OCI-LY1 (cell line): ENCODE measurements around the gene VPS35L.

Experiments used
- H2AFZ ChIP-seq: fragments of 200-600 bp; sonication (generic), shearing (Covaris generic); 2 replicates; pipeline ENCODE4 v1.6.0; 2014; ENCODE audit warnings: antibody characterized with exemption, mild to moderate bottlenecking, low read length
- H3F3A ChIP-seq: fragments of 200-600 bp; sonication (generic), shearing (Covaris generic); 2 replicates; pipeline ENCODE4 v1.6.0; 2014; ENCODE audit warnings: mild to moderate bottlenecking, antibody characterized with exemption, low read length, moderate library complexity; ENCODE audit not compliant: insufficient read depth
- H3K27ac ChIP-seq: fragments of 200-600 bp; sonication (generic); 2 replicates; pipeline ENCODE4 v1.5.1; 2014; ENCODE audit warnings: low read length, mixed run types, mild to moderate bottlenecking, low read depth; ENCODE audit not compliant: poor library complexity, severe bottlenecking
- H3K27me3 ChIP-seq: fragments of 200-600 bp; sonication (generic); 2 replicates; pipeline ENCODE4 v1.6.0; 2014; ENCODE audit warnings: antibody characterized with exemption, mild to moderate bottlenecking, low read length, moderate library complexity; ENCODE audit not compliant: insufficient read depth
- H3K36me3 ChIP-seq: fragments of 200-600 bp; sonication (generic); 2 replicates; pipeline ENCODE4 v1.6.1; 2014; ENCODE audit warnings: mild to moderate bottlenecking, antibody characterized with exemption, low read length, moderate library complexity, mixed read lengths; ENCODE audit not compliant: insufficient read depth
- H3K4me1 ChIP-seq: fragments of 200-600 bp; sonication (generic); 2 replicates; pipeline ENCODE4 v1.5.1; 2014; ENCODE audit warnings: mild to moderate bottlenecking, low read length, moderate library complexity; ENCODE audit not compliant: insufficient read depth, severe bottlenecking
- H3K4me2 ChIP-seq: fragments of 200-600 bp; sonication (generic), shearing (Covaris generic); 2 replicates; pipeline ENCODE4 v1.6.1; 2014; ENCODE audit warnings: low read length
- H3K4me3 ChIP-seq: fragments of 200-600 bp; sonication (generic); 2 replicates; pipeline ENCODE4 v1.5.1; 2014; ENCODE audit warnings: low read length, low read depth, mild to moderate bottlenecking, mixed read lengths; ENCODE audit not compliant: poor library complexity, severe bottlenecking
- H3K79me2 ChIP-seq: fragments of 200-600 bp; shearing (Covaris generic); 2 replicates; pipeline ENCODE4 v1.6.1; 2016; ENCODE audit warnings: mixed run types, low read length, mixed read lengths; ENCODE audit not compliant: insufficient read depth
- H3K9ac ChIP-seq: fragments of 200-600 bp; sonication (generic), shearing (Covaris generic); 2 replicates; pipeline ENCODE4 v1.6.1; 2014; ENCODE audit warnings: mild to moderate bottlenecking, low read length, mixed read lengths
- H3K9me2 ChIP-seq: fragments of 200-600 bp; sonication (generic), shearing (Covaris generic); 2 replicates; pipeline ENCODE4 v1.6.1; 2014; ENCODE audit warnings: low read depth, mild to moderate bottlenecking, low read length, mixed read lengths
- H3K9me3 ChIP-seq: fragments of 200-600 bp; shearing (Covaris generic); 2 replicates; pipeline ENCODE4 v1.6.1; 2014; ENCODE audit warnings: low read length, mixed read lengths
- H4K20me1 ChIP-seq: fragments of 200-600 bp; sonication (generic), shearing (Covaris generic); 2 replicates; pipeline ENCODE4 v1.6.0; 2016; ENCODE audit warnings: mild to moderate bottlenecking, low read length; ENCODE audit not compliant: insufficient read depth
- EZH2 ChIP-seq: fragments of 200-600 bp; sonication (generic), shearing (Covaris generic); IDR thresholded peaks from 2 replicates; pipeline ENCODE4 v1.8.0; 2017; ENCODE audit warnings: borderline replicate concordance, mixed run types, mild to moderate bottlenecking, antibody characterized with exemption, low read length, moderate library complexity, mixed read lengths
- TF ChIP-seq, protein P1 (sequence below): fragments of 200-600 bp; sonication (generic), shearing (Covaris generic); IDR thresholded peaks from 2 replicates; pipeline ENCODE4 v1.5.1; 2017; ENCODE audit warnings: mild to moderate bottlenecking, antibody characterized with exemption, low read length, moderate library complexity, mixed read lengths

VPS35L gene

DNA sequence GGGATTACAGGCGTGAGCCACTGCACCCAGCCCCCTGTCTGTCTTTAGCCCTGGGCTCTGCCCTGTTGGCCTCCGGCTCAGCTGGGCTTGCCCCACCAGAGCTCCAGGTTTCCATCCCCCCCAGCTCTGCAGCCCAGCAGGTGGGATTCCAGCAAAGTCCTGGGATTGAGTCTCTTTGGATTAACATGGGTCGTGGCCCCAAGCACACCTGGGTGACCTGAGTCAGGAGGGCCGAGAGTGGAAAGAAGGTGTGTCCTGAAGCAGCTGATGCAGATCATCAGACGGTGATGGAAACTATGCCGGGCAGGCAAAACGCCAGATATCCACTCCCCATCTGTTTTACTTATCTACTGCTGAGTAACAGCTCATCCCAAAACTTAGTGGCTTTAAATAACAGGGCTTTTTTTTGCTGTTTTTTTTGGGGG, 90.1 kb downstream of the VPS35L start:
- H3K36me3 ChIP-seq, result peaks cover 21% of the 10 kb centered on the region; the same call in 1 of the 2 replicates
- H3K4me2 ChIP-seq, result no peak overlapping the region
- H2AFZ ChIP-seq, result no peak overlapping the region
- H4K20me1 ChIP-seq, result no peaks in the 10 kb centered on the region
- H3K79me2 ChIP-seq, result no peaks in the 10 kb centered on the region
- H3K9me3 ChIP-seq, result no peaks in the 10 kb centered on the region
- H3K27ac ChIP-seq, result no peak overlapping the region
- H3K9me2 ChIP-seq, result no peaks in the 10 kb centered on the region
- H3K9ac ChIP-seq, result no peak overlapping the region
- no peaks in the 10 kb centered on the region for H3F3A ChIP-seq
- H3K27me3 ChIP-seq, result no peaks in the 10 kb centered on the region
- no peaks in the 10 kb centered on the region for H3K4me1 ChIP-seq
- no peak overlapping the region for H3K4me3 ChIP-seq
- no peak for TF ChIP-seq EZH2
- TF ChIP-seq, protein P1, sequence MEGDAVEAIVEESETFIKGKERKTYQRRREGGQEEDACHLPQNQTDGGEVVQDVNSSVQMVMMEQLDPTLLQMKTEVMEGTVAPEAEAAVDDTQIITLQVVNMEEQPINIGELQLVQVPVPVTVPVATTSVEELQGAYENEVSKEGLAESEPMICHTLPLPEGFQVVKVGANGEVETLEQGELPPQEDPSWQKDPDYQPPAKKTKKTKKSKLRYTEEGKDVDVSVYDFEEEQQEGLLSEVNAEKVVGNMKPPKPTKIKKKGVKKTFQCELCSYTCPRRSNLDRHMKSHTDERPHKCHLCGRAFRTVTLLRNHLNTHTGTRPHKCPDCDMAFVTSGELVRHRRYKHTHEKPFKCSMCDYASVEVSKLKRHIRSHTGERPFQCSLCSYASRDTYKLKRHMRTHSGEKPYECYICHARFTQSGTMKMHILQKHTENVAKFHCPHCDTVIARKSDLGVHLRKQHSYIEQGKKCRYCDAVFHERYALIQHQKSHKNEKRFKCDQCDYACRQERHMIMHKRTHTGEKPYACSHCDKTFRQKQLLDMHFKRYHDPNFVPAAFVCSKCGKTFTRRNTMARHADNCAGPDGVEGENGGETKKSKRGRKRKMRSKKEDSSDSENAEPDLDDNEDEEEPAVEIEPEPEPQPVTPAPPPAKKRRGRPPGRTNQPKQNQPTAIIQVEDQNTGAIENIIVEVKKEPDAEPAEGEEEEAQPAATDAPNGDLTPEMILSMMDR, result no peak

DNA sequence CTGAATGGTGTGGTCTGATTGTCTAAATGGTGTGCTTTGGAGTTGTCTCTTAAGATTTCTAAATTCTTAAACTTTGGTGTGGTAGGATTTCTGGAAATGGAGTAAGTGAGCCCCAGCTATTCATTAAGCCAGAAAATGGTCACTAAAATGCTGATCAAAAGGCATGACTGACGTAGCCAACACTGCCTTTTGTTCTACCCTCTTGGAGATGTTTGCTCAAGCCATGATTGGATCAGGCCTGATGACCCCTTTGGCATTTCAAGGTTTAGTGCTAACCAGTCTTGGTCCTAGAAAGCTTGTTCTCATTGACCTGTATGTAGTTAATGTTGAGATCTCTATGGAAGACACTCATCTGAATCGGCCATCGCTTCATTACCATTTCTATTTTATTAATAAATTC, 94.5 kb downstream of the VPS35L start:
- Histone ChIP-seq H3K4me3 (no peak overlapping the region), H3K9ac (no peak overlapping the region), H2AFZ (no peak overlapping the region), H3K36me3 (peaks cover 39% of the 10 kb centered on the region), H3K79me2 (no peaks in the 10 kb centered on the region), H3K27me3 (no peaks in the 10 kb centered on the region), H3K4me2 (no peak overlapping the region), H3K9me2 (no peaks in the 10 kb centered on the region), H3K9me3 (no peaks in the 10 kb centered on the region), H4K20me1 (no peaks in the 10 kb centered on the region), H3K4me1 (no peaks in the 10 kb centered on the region), H3F3A (no peaks in the 10 kb centered on the region), H3K27ac (no peak overlapping the region)
- TF ChIP-seq EZH2, result no peak
- TF ChIP-seq, protein P1, result no peak

DNA sequence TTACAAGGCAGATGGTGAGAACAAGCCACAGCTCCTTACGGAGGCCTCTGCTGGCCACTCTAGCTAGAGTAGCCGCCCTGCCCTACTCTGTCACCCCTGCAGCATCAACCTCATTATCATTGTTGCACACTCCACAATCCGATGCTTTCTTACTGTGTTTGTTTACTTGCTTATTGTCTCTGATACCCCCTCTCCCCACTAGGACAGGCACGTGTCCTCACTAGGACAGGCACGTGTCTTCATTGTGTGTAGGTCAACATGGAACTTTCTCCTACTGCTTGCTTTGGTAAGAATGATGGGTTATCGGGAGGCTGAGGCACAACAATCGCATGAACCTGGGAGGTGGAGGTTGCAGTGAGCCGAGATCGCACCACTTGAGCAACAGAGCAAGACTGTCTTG, 98.6 kb downstream of the VPS35L start:
- H3K27ac ChIP-seq, result no peak overlapping the region
- no peaks in the 10 kb centered on the region for H4K20me1 ChIP-seq
- no peak for TF ChIP-seq EZH2
- H3K9ac ChIP-seq, result no peak overlapping the region
- no peaks in the 10 kb centered on the region for H3K79me2 ChIP-seq
- H3K9me2 ChIP-seq, result no peaks in the 10 kb centered on the region
- no peaks in the 10 kb centered on the region for H3K27me3 ChIP-seq
- no peaks in the 10 kb centered on the region for H3K4me1 ChIP-seq
- no peaks in the 10 kb centered on the region for H3K9me3 ChIP-seq
- no peak overlapping the region for H3K4me2 ChIP-seq
- no peaks in the 10 kb centered on the region for H3F3A ChIP-seq
- H3K36me3 ChIP-seq, result peaks cover 43% of the 10 kb centered on the region
- no peak overlapping the region for H2AFZ ChIP-seq
- no peak overlapping the region for H3K4me3 ChIP-seq

DNA sequence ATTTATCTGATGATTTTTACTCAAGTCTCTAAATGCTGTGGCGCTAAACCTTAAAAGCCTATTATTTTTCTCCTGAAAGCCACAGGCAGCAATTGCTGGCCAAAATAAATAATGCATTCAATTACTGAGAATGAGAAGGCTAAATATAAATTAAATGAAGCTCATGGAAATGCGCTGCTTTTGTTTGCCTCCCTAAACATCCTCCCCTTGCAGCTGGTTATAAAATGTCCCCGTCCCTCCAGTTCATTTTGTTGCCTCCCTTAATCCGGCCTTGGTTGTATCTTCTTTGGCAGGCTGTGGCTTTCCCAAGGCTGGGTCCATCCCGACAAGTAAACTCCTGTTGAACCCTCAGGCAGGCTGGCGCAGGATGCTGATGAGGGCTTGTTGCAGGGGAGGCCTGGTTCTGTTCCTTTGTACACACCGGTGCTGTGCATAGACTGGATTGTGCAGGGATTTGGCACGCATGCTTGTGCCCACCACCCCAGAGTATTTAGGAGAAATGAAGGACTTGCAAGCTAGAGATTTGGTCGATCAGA, 99.8 kb downstream of the VPS35L start:
- Histone ChIP-seq H3K79me2 (no peaks in the 10 kb centered on the region), H3F3A (no peaks in the 10 kb centered on the region), H4K20me1 (no peaks in the 10 kb centered on the region), H3K9me2 (no peaks in the 10 kb centered on the region), H3K4me1 (no peaks in the 10 kb centered on the region), H3K27me3 (no peaks in the 10 kb centered on the region), H3K4me2 (no peak overlapping the region), H3K27ac (no peak overlapping the region), H2AFZ (no peak overlapping the region), H3K4me3 (no peak overlapping the region), H3K9me3 (no peaks in the 10 kb centered on the region), H3K9ac (no peak overlapping the region), H3K36me3 (peaks cover 46% of the 10 kb centered on the region)
- TF ChIP-seq, protein P1, result no peak
- no peak for TF ChIP-seq EZH2
